Breast epithelium (tissue), 3 donors: Measurements from ENCODE around the gene NRIP3.

Experiments
- POLR2A ChIP-seq: fragments of 450-650 bp; IDR thresholded peaks from one replicate; pipeline ENCODE4 v1.6.1; 2016; ENCODE audit warnings: antibody characterized with exemption, mild to moderate bottlenecking, moderate library complexity
- POLR2AphosphoS5 ChIP-seq, 3 donors: sonication (generic); formaldehyde crosslinking; IDR thresholded peaks; one replicate each; pipeline ENCODE4 v1.6.1; 2017; ENCODE audit warnings: antibody characterized with exemption in 3 of 3
- TF ChIP-seq, protein P1 (sequence below), 3 donors: fragments of 450-650 bp; IDR thresholded peaks; one replicate each; pipeline ENCODE4 v1.5.1; 2016 to 2017; ENCODE audit warnings: antibody characterized with exemption in 3 of 3, mild to moderate bottlenecking in 3 of 3, moderate library complexity in 3 of 3

DNA sequence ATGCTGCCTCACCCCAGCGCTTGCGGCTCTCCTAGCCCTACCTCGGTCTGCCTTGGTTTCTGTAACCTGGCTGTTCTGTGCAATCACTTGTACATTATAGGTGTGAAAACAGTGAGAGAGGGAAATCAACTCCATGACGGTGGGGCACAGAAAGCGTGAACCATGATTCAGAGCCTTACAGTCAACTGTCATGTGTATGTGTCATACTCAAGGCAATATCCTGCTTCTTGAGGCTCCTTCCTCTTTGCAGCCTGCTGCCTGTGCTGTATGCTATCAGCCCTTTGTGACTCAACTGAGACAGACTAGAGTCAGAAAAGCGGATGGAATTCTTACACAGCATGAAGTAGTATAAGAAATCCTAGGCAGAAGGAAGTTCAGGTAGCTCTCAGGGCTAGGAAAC lies 2.1 kb downstream of the NRIP3 start:
- no peak for TF ChIP-seq POLR2AphosphoS5 (IDR thresholded peaks at IDR 0.05)
- TF ChIP-seq, protein P1, sequence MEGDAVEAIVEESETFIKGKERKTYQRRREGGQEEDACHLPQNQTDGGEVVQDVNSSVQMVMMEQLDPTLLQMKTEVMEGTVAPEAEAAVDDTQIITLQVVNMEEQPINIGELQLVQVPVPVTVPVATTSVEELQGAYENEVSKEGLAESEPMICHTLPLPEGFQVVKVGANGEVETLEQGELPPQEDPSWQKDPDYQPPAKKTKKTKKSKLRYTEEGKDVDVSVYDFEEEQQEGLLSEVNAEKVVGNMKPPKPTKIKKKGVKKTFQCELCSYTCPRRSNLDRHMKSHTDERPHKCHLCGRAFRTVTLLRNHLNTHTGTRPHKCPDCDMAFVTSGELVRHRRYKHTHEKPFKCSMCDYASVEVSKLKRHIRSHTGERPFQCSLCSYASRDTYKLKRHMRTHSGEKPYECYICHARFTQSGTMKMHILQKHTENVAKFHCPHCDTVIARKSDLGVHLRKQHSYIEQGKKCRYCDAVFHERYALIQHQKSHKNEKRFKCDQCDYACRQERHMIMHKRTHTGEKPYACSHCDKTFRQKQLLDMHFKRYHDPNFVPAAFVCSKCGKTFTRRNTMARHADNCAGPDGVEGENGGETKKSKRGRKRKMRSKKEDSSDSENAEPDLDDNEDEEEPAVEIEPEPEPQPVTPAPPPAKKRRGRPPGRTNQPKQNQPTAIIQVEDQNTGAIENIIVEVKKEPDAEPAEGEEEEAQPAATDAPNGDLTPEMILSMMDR (IDR thresholded peaks at IDR 0.05), result no peak
- TF ChIP-seq POLR2A, result no peak
